ENCODE measurements around the gene SMIM31.
A peak's percentile ranks its signal among the peaks of the same experiment; 100 is the strongest.

The SMIM31 gene

DNA sequence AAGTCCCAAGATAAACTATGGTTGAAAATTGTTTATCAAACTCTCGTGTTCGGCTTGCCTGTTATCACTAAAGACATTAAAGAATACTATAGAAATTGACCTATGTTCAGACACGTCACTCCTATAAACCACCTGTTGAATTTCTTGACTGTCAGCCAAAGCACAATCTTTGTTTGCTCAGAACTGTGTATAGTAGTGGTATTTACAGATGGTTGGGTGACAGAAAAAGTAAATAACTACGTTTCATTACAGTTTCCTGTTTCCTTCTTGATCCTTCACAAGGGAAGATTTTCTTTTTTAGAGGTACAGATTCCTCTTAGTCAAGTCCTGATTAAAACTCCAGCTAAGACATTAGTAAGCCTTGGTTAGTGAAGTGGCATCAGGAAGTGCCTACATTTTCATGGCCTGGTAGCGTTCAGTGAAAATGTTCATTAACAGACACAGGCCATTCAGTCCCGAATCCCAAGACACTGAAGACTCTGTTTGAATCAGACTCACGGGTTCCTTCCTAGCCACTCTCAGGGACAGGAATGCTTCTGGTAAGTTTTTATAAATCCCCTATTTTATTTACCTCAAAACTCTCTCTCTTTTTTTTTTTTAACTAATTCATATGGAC lies at the start of gene SMIM31:
TSS of gene SMIM31 (plus strand) at position 259 of the 616 bp plus-strand sequence. CDS start 16,313 bp downstream, outside the sequence.
- no peaks in the 10 kb centered on the region for H3K36me3 Mint-ChIP-seq
- no peak within 1 kb of the TSS for H3K4me3 Mint-ChIP-seq
- ATAC-seq (ENCODE audit: low read depth), result no peak
- H3K9me3 Mint-ChIP-seq, result peaks cover 5% of the 10 kb centered on the region
- no peaks in the 10 kb centered on the region for H3K4me1 Mint-ChIP-seq
- no peak for DNase-seq (ENCODE audit: low spot score in 2 of 2)
- no peaks in the 10 kb centered on the region for H3K27me3 Mint-ChIP-seq
- no peak within 1 kb of the TSS for H3K27ac Mint-ChIP-seq

DNA sequence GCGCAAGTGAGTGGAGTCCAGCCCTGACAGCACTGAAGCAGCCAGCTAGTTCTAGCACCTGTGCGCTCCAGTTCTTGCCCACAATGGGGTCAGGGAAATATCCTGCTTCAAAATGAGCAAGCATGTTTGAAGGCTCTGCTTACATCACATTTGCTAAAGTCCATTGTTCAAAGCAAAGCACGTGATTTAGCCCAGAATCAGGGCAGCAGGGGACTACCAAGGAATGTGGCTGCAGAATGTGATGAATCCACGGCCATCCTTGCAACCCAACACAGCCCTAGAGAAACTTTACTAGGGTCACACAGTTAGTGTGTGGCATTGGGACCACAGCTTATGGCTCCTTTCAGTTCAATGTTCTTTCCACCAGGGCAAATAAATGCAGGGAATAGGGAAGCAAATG lies 47.3 kb upstream of the SMIM31 start:
- DNase-seq (ENCODE audit: low spot score in 2 of 2) (no peak), ATAC-seq (ENCODE audit: low read depth) (no peak)
- Mint-ChIP-seq H3K4me1 (no peaks in the 10 kb centered on the region), H3K27me3 (peaks cover 2% of the 10 kb centered on the region), H3K9me3 (peaks cover 5% of the 10 kb centered on the region), H3K4me3 (no peak overlapping the region), H3K36me3 (no peaks in the 10 kb centered on the region), H3K27ac (no peak overlapping the region)

DNA sequence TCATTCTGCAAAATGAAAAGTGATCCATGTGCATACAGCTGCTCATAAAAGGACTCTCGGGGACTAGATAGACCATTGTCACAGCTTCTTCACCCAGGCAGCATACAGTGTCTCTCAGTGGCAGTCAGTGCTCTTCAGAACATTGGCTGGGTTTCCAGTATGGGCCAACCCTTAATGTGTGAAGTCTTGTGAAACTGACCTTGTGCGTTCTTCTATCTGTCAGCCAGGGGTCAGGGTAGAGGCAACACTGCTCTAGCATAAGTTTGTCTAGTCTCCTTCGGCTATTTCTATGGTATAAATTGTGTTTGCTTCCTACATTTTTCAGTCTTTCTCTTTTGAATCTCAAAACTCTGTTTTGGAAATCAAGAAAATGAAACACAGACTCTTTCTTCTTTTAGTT lies 37.0 kb upstream of the SMIM31 start:
- Mint-ChIP-seq H3K27ac (no peak overlapping the region), H3K27me3 (peaks cover 1% of the 10 kb centered on the region), H3K4me3 (no peak overlapping the region), H3K4me1 (no peaks in the 10 kb centered on the region), H3K36me3 (no peaks in the 10 kb centered on the region), H3K9me3 (no peaks in the 10 kb centered on the region)
- DNase-seq (ENCODE audit: low spot score in 2 of 2), result no peak
- ATAC-seq (ENCODE audit: low read depth), result no peak

DNA sequence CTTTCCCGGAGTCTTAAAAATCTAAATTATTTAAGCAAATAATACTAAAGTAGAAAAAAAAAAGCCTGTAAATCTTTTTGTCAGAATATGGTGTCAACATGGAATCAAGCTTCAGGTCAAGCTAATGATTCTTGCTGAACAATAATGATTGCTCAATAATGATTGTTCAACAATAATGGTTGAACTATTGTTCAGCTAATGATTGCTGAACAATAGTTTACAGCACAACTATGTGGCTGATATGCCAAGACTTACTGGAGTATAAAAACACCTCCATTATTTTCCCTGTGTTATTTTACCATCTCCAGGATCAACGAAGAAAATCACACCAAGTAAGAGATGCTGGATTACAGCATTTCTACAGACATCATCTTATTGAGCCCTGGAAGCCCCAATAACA lies 35.1 kb upstream of the SMIM31 start:
- Mint-ChIP-seq H3K9me3 (no peaks in the 10 kb centered on the region), H3K27ac (no peak overlapping the region), H3K4me1 (no peaks in the 10 kb centered on the region), H3K27me3 (peaks cover 1% of the 10 kb centered on the region), H3K36me3 (no peaks in the 10 kb centered on the region), H3K4me3 (no peak overlapping the region)
- ATAC-seq (ENCODE audit: low read depth) (no peak), DNase-seq (ENCODE audit: low spot score in 2 of 2) (no peak)

DNA sequence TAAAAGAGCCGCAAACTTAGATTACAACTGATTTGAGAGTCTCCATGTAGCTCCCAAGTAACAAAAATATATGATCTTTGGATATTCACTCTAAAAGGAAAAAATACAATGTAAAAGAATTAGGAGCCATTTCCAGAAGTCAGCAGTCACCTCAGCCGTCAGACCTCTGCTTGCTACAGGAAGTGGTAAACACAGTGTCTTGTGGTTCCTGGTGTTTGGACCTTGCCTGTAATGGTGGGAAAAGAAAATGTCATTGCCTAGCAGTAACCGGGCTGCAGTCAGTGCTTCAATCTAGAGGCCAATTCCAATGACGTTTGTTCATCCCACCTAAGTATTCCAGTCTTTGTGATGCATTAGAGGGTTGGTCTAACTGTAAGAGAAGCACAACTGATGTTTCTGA lies 28.9 kb upstream of the SMIM31 start:
- Mint-ChIP-seq H3K27me3 (peaks cover 5% of the 10 kb centered on the region), H3K27ac (no peak overlapping the region), H3K4me1 (no peaks in the 10 kb centered on the region), H3K4me3 (no peak overlapping the region), H3K36me3 (no peaks in the 10 kb centered on the region), H3K9me3 (no peaks in the 10 kb centered on the region)
- DNase-seq (ENCODE audit: low spot score in 2 of 2) (no peak), ATAC-seq (ENCODE audit: low read depth) (no peak)

DNA sequence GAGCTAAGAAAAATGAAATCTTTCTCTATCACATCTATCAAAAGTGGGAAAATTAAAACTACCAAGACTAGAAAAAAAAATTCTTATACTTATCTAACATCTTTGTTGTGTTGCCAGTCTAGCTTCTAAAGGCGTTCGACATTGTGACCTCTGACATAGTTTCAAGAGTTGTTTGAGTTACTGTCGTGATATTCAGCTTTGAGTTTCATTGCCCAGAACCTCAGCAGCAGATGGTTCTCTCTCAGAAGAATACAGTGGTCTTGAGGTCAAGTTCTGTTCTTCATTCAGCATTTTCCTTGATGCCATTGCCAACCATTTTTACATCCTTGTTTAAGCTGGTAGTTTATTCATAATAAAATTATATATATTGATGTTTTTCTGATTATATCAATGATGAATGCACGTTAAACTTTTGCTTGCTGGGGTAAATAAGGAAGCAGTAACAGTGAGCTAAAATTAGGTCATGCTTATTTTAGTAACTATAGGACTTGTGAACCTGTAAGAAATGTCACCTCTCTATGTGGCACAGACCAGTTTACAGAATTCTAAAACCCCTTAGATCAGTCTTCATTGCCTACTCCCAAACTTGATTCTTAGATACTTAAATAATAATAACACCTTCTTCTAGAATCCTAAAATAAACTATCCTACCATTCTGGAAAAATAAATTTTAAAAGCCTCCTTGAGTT lies 23.1 kb upstream of the SMIM31 start:
- Mint-ChIP-seq H3K36me3 (no peaks in the 10 kb centered on the region), H3K4me3 (no peak overlapping the region), H3K27me3 (peaks cover 5% of the 10 kb centered on the region), H3K9me3 (no peaks in the 10 kb centered on the region), H3K4me1 (peaks cover 3% of the 10 kb centered on the region), H3K27ac (no peak overlapping the region)
- no peak for DNase-seq (ENCODE audit: low spot score in 2 of 2)
- no peak for ATAC-seq (ENCODE audit: low read depth)

DNA sequence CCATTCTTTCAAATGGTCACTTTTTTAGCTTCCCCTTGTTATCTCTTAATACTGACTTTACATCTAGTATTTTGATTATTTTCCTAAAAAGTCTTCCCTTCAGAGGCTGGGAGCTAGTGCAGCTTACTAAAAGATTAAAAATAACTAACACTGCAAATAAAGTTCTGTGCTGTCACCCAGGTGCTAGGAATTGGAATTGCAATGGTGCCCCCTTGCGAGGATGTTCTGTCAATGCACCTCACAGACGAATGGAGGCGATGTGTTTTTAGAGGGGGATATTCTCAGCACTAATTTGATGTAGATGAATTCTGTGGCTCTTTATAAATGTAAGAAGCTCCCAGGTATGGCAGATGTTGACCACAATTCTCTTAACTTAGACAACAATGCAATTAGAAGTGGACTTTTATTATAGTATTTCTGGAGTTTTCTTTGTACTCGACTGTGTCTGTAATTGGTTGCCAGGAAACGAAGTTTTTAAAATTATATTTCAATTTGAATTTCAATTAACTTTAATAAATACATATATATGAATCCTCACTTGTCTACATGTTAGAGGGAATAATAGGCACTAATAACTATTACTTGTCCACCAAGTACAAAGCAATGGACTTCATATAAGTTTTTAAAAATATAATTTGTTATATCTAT lies 22.0 kb upstream of the SMIM31 start:
- ATAC-seq (ENCODE audit: low read depth) (no peak), DNase-seq (ENCODE audit: low spot score in 2 of 2) (peak; percentile 26 to 33)
- H3K36me3 Mint-ChIP-seq, result no peaks in the 10 kb centered on the region
- no peak overlapping the region for H3K27ac Mint-ChIP-seq
- peaks cover 3% of the 10 kb centered on the region for H3K4me1 Mint-ChIP-seq
- H3K9me3 Mint-ChIP-seq, result no peaks in the 10 kb centered on the region
- no peak overlapping the region for H3K4me3 Mint-ChIP-seq
- H3K27me3 Mint-ChIP-seq, result peaks cover 7% of the 10 kb centered on the region

DNA sequence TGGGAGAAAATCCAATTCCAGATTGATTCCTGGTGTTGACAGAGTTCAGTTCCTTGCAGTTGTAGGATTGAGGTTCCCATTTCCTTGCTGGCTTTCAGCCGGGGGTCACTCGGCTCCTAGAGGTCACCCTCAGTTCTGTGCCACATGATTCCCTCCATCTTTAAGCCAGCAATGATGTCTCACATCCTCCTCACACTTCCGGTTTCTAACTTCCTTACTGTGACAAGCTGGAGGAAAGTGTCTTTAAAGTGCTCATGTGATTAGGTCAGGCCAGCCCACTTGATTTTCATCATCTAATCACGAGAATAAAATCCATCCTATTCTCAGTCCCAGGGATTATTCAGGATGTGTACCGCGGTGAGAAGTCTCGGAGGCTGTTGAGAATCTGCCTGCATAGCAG lies 19.4 kb upstream of the SMIM31 start:
- H3K9me3 Mint-ChIP-seq, result no peaks in the 10 kb centered on the region
- DNase-seq (ENCODE audit: low spot score in 2 of 2) (no peak), ATAC-seq (ENCODE audit: low read depth) (peak; percentile 26)
- H3K27ac Mint-ChIP-seq, result no peak overlapping the region
- no peak overlapping the region for H3K4me3 Mint-ChIP-seq
- peaks cover 2% of the 10 kb centered on the region for H3K27me3 Mint-ChIP-seq
- H3K4me1 Mint-ChIP-seq, result peaks cover 3% of the 10 kb centered on the region
- H3K36me3 Mint-ChIP-seq, result no peaks in the 10 kb centered on the region

DNA sequence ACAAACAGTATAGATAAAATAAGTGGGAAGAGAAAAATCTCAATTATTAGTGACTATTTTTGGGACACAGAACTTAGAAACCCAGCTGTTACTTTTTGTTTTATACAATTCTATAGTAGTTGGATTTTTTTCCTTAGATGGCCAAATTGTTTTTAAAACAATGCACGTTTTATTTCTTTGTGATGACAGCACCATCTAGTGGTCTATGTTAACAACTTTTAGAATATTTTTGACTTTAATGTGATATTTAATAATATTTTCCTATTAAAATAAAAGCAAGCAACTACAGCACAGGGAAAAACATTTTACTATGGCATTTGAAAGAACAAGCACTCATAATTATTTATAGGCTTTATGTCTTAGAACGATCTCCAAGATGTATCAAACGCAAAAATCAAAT lies 5.6 kb upstream of the SMIM31 start:
- Mint-ChIP-seq H3K4me3 (no peak overlapping the region), H3K9me3 (peaks cover 5% of the 10 kb centered on the region), H3K4me1 (no peaks in the 10 kb centered on the region), H3K36me3 (no peaks in the 10 kb centered on the region), H3K27me3 (no peaks in the 10 kb centered on the region), H3K27ac (no peak overlapping the region)
- DNase-seq (ENCODE audit: low spot score in 2 of 2), result no peak
- ATAC-seq (ENCODE audit: low read depth), result no peak

DNA sequence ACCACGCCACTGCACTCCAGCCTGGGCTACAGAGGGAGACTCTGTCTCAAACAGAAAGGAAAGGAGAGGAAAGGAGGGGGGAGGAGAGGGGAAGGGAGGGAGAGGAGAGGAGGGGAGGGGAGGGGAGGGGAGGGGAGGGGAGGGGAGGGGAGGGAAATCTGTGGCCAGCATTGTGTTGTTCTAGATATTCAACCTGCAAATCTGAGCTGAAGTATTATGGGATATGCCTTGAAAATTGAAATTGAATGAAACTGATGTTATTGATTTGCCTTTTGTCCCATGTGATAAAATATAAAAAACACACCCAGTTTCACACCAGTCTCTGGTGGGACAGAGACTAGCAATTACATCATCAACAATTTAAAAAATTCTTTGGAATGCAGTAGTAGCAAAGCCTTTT lies 1.5 kb downstream of the SMIM31 start:
- DNase-seq (ENCODE audit: low spot score in 2 of 2) (no peak), ATAC-seq (ENCODE audit: low read depth) (no peak)
- no peaks in the 10 kb centered on the region for H3K4me1 Mint-ChIP-seq
- H3K27ac Mint-ChIP-seq, result no peak overlapping the region
- no peak overlapping the region for H3K4me3 Mint-ChIP-seq
- H3K27me3 Mint-ChIP-seq, result peaks cover 2% of the 10 kb centered on the region
- no peaks in the 10 kb centered on the region for H3K36me3 Mint-ChIP-seq
- H3K9me3 Mint-ChIP-seq, result peaks cover 5% of the 10 kb centered on the region

DNA sequence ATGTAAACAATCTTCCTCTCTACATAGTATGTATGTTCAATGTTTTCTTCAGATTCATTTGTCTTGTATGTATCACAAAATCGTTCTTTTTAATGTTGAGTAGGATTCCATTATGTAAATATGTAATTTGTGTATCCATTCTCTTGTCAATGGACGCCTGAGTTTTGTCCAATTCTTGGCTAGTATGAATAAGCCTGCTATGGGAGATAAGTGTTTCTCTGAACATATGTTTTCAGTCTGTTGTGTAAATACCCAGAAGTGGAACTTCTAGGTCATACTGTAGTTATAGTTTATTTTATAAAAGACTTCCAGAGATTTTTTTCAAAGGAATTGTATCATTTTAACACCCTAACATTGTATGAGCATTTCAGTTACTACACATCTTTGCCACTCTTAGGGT lies 2.8 kb downstream of the SMIM31 start:
- Mint-ChIP-seq H3K36me3 (no peaks in the 10 kb centered on the region), H3K4me1 (no peaks in the 10 kb centered on the region), H3K4me3 (no peak overlapping the region), H3K9me3 (peaks cover 5% of the 10 kb centered on the region), H3K27ac (no peak overlapping the region), H3K27me3 (peaks cover 2% of the 10 kb centered on the region)
- DNase-seq (ENCODE audit: low spot score in 2 of 2), result no peak
- ATAC-seq (ENCODE audit: low read depth), result no peak

DNA sequence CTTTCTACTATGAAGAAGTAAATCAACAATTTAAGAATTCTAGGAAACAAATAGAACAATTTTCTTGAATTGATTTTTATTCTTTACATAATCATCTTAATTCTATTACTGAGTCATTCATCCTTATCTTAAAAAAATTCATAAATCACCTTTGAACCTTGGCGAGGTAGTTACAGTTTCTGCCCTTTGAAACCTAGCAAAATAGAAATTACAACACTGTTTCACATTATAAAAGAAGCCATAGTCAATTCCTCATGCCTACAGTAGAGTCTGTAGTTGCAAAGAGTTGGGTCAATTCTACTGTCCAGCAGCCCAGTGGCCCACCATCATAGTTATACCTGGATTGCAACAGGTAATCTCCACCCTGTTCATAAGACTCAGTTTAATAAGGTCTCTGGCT lies 7.3 kb downstream of the SMIM31 start:
- no peak overlapping the region for H3K27ac Mint-ChIP-seq
- no peak for ATAC-seq (ENCODE audit: low read depth)
- no peaks in the 10 kb centered on the region for H3K4me1 Mint-ChIP-seq
- H3K36me3 Mint-ChIP-seq, result no peaks in the 10 kb centered on the region
- no peaks in the 10 kb centered on the region for H3K9me3 Mint-ChIP-seq
- H3K4me3 Mint-ChIP-seq, result no peak overlapping the region
- no peak for DNase-seq (ENCODE audit: low spot score in 2 of 2)
- peaks cover 9% of the 10 kb centered on the region for H3K27me3 Mint-ChIP-seq

DNA sequence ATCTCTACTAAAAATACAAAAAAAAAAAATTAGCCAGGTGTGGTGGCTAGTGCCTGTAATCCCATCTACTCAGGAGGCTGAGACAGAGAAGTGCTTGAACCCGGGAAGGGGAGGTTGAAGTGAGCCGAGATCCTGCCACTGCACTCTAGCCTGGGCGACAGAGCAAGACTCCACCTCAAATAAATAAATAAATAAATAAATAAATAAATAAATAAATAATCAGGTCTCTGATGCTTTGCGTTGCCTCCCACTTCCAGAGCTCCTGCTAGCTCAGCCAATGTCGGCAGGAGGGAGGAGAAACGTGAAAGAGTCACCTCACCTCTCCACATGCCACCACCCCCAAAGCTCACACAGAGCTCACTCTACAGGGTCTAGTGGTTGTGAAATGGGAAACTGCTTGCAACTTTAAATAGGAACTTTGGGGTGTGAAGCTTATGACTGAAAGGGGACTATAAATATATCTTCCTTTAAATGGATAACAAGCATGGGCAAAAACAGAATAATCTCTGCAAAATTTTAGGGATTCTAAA lies 7.9 kb downstream of the SMIM31 start:
- no peak overlapping the region for H3K27ac Mint-ChIP-seq
- no peaks in the 10 kb centered on the region for H3K4me1 Mint-ChIP-seq
- no peaks in the 10 kb centered on the region for H3K9me3 Mint-ChIP-seq
- H3K36me3 Mint-ChIP-seq, result no peaks in the 10 kb centered on the region
- no peak overlapping the region for H3K4me3 Mint-ChIP-seq
- no peak for DNase-seq (ENCODE audit: low spot score in 2 of 2)
- no peak for ATAC-seq (ENCODE audit: low read depth)
- H3K27me3 Mint-ChIP-seq, result peaks cover 10% of the 10 kb centered on the region

DNA sequence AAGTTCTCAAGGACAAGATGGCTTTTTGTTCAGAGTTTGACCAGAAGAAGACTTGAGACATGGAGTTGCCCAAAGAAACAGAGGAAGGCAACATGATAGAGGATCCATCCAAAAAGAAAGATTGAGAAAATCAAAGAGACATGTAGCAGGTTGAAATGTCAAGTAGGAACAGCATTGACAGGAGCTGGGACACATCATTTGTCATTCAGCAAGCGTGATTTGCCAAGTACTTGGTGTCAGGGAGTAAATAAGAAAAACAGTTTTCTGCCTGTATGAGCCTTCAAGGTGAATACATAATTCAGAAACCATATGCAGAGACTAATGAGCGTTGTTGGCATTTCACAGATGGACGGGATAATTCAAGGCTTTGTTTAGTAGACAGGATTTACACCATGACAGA lies 11.2 kb downstream of the SMIM31 start:
- H3K27me3 Mint-ChIP-seq, result peaks cover 9% of the 10 kb centered on the region
- H3K4me1 Mint-ChIP-seq, result no peaks in the 10 kb centered on the region
- no peaks in the 10 kb centered on the region for H3K36me3 Mint-ChIP-seq
- no peak overlapping the region for H3K4me3 Mint-ChIP-seq
- DNase-seq (ENCODE audit: low spot score in 2 of 2) (no peak), ATAC-seq (ENCODE audit: low read depth) (no peak)
- no peak overlapping the region for H3K27ac Mint-ChIP-seq
- no peaks in the 10 kb centered on the region for H3K9me3 Mint-ChIP-seq
